HL-60/S4 treated with phorbol 12-myristate 13-acetate at 8.2 ng/mL for 4 days and 3 days (cell line): ENCODE measurements around the gene RGS21.
"Not testable (repeated sequence)": the region's sequence is repeated elsewhere in the genome, so short reads cannot be mapped to it uniquely, and the experiment has no call there.

Experiments used
- in situ Hi-C: fragments of 300-500 bp; cut with MboI; formaldehyde crosslinking; loops from 2 replicates; pipeline ENCODE4 v1.15.0; 2022; ENCODE audit warnings: low sequenced_read_pairs

RGS21 gene, protein sequence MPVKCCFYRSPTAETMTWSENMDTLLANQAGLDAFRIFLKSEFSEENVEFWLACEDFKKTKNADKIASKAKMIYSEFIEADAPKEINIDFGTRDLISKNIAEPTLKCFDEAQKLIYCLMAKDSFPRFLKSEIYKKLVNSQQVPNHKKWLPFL

DNA sequence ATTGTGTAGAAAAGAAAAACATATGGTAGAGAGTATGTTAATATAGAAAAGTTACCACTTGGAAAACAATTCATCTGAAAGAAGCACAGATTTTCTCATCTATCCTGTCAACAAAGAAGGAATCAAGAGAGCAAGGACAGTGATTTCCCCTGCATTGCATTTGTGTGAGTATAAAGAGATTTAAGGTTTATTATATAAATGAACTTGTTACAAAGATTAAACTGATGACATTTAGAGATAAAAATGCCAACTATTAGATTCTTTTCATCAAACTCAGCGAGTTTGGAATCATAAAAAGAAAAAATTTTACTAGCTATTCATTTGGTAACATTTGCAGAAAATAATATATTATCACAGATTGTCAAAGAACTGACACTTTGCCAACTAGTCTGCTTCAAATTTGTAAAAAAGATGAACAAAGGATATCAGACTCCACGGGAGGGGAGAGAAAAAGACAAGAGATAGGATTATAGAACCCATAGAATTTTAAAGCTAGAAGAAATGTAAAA is at the start of gene RGS21:
RGS21 (plus strand) TSS at position 51 of the 509 bp plus-strand sequence. CDS start 26,045 bp downstream, outside the sequence.
- in situ Hi-C loops, result no loop called here

DNA sequence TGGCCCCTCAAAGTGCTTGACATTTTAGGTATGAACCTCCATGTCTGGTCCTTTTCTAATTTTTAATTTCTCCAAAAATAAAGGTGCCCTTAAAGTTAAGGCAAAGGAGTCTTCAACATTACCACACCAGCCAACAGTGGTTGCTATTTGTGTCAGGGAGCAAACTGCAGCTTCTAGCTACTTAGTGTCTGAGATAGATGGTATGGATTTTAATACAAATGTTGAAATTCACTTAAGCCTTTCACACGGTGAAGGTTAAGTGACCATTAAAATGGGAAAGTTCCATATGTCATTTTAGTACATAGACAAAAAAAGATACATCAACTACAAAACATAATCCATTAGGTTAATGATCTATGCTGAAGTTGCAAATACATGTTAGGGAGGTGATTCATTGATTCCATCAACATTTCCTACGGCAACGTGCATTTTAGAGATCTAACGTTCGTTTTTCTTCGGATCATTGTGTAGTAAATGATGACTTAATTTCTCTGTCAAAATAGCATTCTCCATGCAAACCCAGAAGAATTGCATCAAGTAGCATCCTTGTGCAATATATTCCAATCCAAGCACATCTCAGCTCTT is 48.2 kb upstream of the RGS21 start:
- in situ Hi-C loops, result no loop called here

DNA sequence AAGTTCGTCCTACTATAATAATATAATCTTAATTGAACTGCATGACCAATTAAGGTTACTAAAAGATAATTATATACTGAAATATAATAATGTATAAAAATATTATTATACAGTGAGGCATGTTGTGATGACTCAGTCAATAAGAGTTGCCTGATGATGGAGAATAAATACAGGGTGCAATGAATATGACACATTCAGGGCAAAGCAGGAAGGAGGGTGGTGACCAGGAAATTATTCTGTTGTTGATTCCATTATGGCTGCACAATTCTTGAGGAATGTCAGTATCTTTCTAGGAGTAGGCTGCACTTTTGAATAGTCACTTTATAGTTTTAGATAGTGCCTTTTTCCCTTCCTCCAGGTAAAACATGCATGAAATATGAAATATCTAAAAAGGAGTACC is 46.4 kb upstream of the RGS21 start:
- in situ Hi-C loops, result no loop called here

DNA sequence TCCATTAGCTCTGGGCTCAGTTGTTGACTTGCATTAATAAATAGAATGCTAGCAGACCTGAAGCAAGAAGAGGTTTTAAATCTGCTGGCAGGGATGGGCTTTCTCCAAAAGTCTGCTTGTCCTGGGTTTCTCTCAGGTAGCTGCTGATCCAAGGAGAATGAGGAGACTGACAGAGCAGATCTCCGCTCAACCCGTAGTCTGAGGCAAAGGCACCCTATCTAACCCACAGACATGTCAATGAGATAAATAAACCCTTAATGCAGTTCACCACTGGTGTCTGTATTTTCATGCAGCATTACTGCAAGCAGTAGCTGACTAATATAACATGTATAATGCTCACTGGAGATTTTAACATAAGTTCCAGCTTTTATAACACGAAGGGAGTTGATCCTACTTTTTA is 44.1 kb upstream of the RGS21 start:
- in situ Hi-C loops, result no loop called here

DNA sequence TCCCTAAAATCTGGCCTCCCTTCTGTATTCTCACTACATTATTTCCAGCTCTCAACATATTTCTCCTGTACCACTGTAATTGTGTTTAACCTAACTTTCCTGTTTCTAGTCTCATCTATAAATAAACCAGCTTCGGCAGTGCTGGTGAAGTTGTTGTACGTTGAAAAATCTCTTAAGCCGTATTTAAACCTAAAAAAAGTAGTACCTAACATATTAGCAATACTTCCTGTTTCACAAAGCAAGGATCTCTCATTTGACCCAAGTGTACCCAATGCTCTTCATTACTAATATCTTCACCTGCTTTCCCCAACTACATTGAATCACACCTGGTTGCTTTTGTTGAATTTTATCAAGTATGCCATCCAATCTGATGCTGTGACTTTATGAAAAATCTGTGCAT is 42.2 kb upstream of the RGS21 start:
- in situ Hi-C loops, result no loop called here

DNA sequence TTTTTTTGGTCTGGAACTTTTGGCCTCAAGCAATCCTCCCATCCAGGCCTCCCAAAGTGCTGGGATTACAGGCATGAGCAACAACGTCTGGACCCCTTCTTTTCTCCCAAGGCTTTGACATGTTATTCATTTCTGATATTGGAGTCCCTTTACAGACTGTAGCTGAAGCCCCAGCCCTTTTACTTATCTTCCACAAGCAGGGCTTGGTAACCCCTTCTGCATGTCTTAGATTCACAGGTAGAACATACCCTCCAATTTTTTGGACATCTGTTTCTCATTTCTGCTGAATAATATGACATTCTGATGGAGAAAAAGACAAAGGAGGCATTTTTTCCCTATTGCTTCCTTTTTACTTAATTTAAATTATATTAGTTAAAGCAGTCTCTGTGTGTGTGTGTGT is 39.2 kb upstream of the RGS21 start:
- in situ Hi-C loops, result no loop called here

DNA sequence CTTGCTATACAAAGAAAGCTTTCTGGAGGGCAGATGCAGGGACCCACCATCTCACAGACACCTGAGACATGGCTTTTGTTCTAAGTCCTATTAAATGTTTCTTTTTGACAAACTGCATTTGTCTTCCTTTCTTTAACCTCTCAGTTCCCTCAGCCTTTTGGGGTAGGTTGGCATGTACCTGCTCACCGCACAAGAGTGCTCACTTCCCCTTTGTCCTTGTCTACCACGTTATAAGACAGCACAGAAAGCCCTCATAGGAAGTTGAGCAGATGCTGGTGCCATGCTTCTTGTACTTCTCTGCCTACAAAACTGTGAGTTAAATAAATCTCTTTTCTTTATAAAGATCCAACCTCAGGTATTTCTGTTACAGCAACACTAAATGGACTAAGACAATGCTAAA is 31.9 kb upstream of the RGS21 start:
- in situ Hi-C loops, result no loop called here

DNA sequence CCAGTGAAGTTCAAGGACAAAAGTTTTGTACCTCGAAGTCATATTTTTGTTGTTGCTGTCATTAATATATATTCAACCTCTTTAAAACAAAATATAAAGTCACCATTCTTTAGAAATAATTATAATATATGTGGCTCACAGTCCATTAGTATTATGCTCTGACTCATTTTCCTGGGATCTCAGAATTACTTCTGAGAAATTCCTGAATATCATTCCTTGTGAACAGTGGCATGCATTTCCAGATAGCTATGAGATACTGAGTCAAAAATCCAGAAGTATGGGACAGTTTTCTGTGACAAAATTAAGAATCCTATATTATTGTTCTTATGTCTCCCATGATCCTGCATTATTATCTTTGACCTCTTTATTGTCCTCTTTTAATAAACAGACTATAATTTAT is 13.8 kb upstream of the RGS21 start:
- in situ Hi-C loops, result no loop called here

DNA sequence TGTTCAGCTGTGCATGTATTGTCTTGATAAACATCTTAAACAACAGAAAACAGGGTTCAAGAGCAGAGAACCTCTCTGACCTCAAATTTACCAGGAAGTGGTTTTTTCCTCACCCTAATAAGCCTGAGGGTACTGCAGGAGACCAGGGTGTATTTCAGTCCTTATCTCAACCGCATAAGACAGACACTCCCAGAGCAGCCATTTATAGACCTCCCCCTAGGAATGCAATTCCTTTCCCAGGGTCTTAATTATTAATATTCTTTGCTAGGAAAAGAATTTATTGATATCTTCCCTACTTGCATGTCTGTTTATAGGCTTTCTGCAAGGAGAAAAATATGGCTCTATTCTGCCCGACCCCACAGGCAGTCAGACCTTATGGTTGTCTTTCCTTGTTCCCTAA is 8.5 kb upstream of the RGS21 start:
- in situ Hi-C loops, result not testable (repeated sequence)

DNA sequence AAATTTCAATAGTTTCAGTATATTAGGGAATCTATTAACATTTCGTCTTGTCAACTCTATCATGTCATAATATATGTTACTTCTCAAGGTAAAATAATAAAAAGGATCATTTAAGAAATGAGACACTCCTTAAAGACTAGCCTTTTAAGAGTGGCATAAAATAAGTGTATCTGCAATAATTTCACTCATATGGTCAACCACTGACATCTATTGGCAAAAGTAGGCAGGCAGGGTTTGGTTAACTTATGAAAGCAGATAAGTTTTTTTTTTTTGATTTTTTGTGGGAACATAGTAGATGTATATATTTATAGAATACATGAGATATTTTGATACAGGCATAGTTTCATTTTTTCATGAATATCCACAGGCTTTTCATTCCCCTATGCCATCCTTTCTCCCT is 5.5 kb upstream of the RGS21 start:
- in situ Hi-C loops, result no loop called here

DNA sequence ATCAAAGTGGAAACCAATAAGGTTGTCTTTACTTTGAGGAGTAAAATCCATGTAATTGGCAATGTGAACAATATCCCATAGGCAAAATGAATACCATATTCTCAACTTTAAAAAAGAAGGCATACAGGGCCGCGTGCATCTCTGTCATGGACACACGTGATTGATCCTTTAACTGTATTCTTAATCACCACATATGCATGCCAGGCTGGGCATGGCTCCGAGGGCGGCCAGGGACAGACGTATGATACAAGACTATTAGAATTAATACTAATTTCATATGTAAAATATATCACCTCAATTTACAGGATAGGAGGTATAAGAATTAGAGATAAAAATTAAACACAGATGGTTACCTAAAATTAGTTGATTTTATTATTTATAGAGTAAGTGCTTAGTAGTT is 11.2 kb downstream of the RGS21 start:
- in situ Hi-C loops, result no loop called here

DNA sequence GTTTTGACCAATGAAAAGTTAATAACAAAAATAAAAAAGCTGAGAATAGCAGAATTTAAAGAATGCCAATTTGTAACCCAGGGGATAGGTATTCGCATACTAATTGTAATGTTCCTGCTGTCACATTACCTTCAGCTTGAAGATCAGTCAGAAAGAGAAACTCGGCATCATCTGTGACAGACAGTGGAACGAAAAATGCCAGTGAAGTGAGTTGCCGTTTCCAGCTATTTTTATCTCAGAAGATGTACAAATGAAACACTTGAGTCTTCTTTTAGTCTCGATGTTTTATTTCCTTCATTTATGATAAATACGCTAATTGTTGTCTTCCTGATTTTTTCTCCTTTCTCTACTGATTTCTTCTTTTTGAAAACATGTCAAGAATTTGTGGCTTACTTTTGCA is 26.1 kb downstream of the RGS21 start:
- in situ Hi-C loops, result no loop called here

DNA sequence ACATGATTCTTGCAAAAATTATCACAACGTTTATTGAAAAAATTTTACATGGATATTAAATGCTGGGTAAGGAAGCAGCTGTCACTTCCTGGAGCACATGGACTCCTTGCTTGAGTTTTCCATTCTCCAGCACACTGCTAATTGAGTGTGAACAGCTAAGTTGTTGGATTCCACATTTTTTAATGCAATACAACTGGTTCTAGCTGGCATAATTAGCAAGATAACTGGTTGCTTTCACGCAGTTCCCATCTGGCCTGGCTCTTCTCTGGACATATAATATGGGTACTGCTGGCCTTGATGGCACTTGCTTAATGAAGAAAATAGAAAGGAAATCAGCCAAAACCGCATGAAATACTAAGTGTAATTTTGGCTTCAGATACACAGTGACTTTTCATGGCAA is 26.6 kb downstream of the RGS21 start:
- in situ Hi-C loops, result no loop called here

DNA sequence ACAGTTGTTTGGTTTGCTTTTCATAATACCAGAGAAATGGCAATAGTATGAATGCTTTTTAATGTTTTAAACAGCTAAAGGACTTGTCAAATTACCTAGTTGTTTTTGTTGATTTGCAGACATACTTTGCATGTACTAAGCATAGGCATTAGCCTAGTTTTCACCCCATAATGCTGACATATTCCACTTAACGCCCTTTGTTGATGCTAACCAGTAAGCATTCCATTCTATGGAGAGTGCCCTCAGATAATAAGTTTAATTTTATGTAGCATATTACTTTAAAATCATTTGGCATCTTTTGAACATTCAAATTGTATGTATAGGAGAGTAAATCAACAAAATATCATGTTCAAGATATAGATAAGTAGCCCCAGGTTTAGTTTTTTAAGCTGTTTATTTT is 32.5 kb downstream of the RGS21 start:
- in situ Hi-C loops, result no loop called here

DNA sequence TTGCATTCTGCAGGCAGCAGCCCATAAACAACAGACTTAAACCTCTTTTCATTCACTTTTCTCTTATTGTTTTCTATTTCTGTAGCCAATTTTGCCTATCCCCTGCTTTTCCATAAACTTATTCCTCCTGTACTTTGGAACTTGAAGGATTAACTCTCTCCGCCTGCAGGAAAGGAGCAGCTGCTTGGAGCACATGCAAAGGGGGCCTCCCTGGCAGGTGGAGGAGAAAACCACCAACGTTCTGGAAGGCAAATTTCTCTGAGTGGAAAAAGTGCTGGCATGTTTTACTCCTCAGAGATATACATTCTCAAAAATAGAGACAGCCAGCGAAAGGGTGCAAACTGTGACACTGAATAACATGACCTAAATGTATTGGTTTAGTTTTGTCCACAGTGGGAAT is 33.6 kb downstream of the RGS21 start:
- in situ Hi-C loops, result no loop called here

DNA sequence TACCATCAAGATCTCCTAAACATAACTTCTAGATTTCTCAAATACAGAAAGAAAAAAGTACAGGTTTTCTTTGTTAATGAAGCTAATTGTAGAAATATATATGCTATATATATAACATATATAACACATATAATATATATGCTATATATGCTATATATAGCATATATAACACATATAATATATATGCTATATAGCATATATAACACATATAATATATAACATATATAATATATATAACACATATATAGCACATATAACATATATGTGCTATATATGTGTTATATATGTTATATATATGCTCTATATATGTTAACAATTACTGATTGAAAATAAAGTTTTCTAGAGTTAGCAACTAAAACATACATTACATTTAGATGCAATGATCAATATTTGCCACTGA is 34.8 kb downstream of the RGS21 start:
- in situ Hi-C loops, result no loop called here

DNA sequence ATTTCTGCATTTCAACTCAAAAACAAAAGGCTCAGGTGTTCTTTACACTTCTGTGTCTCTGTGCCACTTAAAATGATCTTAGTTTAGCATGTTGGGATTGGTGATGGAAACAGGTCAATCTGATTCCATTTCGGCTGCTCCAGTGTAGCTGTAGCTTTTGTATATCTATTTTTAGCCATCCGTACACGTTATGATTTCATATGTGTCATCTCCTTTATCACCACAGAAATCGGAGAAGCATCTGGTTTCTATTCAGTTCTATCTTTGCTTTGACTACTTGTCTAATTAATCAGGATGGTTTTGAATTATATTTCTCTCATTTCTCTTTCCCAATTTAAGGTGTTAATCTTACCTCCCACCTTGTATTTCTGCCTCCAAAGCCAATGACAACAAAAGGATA is 41.1 kb downstream of the RGS21 start:
- in situ Hi-C loops, result no loop called here

DNA sequence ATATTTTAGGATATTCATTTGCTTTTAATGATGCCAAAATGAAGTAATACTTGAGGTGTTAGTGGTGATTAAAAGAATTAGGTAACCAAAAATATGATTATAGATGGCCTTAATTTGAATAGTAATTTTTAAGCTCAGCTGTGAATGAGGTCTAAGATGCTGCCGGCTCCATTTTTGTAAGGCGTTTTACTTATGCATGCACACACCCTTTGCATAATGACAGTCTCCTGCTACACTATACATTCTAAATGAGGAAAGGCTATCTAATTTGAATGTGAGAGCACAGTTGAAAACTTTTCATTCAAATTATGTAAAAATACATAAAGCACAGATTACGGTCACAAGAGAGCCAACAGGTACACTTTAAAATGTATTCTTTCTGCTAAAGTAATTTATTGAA is 41.6 kb downstream of the RGS21 start:
- in situ Hi-C loops, result no loop called here

DNA sequence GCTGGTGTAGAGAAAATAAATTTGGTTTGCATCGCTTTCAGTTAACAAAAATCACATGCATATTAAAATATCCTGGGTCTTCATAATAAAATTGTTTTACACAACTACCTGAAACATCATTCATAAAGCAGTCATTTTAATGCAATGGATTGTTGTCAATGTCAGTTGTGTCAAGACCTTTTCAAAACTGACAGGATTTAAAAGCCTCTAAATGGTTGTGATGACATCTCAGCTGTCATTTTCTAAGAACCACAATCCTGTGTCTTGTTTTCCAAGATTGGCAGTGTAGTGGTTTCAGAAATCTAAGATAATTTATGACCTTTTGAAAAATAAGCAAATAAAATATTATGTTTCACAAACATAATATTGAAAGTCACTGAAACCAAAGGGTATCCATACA is 42.0 kb downstream of the RGS21 start:
- in situ Hi-C loops, result no loop called here

DNA sequence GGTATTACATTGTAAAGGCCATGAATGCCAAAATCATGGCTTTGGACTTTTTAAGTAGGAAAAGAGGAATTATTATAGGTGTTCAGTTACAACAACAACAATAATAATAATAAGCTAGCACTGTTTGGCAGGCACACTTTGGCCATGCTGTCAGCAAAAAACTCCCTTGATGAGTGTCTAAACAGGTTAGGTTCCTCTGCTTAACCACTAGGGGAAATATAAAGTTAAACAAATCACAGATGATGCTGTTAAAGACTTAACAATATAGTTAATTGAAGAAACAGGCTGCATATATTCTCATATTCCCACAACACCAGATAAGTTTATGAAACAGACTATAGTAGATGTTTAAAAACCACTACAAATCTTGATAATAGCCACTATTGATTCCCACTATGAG is 46.4 kb downstream of the RGS21 start:
- in situ Hi-C loops, result no loop called here

DNA sequence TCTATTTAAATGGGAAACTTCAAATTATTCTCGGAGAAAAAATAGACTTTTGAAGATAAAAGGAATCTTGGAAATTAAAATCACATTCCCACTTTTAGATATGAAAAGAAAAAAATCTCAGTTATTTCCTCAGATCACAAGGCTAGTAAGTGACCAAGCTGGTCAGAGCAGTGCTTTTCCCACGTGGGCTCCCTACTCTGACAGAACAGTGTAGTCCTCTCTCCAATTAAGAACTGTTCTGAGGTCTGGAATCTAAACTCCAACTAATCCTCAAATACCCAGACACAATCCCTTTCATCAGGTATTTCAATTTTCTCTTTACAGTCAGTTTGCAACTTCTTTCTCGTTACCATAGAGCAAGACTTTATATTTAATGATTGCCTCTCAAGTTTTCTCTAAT is 50.6 kb downstream of the RGS21 start:
- in situ Hi-C loops, result no loop called here

DNA sequence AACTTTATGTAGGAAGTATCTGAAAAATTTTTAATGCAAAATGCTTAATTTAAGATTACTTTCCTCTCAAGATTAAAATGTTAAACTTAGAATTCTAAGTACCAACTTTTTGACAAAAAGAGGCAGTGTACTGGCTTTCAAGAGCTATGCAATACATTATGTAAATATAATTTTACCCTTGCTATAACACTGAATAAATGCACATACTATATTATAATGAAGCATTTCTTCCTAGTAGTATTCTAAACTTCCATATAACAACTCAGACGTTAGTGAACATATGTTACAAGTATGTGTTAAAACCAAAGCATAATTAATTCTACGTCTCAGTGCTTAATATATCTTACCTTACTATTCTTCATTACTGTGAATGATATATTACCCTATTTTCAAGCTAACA is 58.5 kb downstream of the RGS21 start:
- in situ Hi-C loops, result no loop called here

DNA sequence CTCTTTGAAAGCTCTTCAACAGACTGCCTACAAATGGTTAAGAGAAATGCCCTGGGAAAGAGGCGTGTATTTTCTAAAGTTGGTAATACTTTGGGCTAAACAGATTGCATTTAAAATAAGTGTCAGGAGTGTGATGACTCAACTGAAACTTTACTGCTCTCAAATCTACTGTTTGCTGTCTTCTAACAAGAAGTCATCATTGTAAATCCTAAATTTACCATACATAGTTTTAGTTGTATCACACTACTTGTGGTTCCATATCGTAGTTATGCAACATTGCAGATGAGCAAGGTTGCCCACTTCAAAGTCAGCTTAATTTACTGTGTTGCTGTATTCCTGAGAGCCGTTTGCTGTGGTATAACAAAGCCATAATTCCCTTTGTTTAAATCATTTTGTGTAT is 59.6 kb downstream of the RGS21 start:
- in situ Hi-C loops, result no loop called here
